Omental fat pad (tissue), 4 donors: Measurements from ENCODE around the gene RAB40B. TPM values are rescaled to one million over a fixed set of nuclear protein-coding genes. Genes with fewer than 3 reads are reported as not detected.
A peak's percentile ranks its signal among the peaks of the same experiment; 100 is the strongest.

Source experiments
- ATAC-seq: fragments of 150-250 bp; one replicate; pipeline ENCODE4 v1.9.1; 2016; ENCODE audit warnings: mild to moderate bottlenecking, moderate library complexity; ENCODE audit not compliant: low FRiP score
- DNase-seq: peaks from one replicate; pipeline ENCODE4 v3.0.0-alpha.2; 2019; ENCODE audit warnings: low spot score
- CTCF ChIP-seq, 3 donors: fragments of 450-650 bp; IDR thresholded peaks; one replicate each; pipeline ENCODE4 v1.5.1; 2016 to 2017; ENCODE audit warnings: antibody characterized with exemption in 3 of 3, mild to moderate bottlenecking in 3 of 3, moderate library complexity in 2 of 3
- total RNA-seq, 4 donors: library from RNA; depleted of rRNA; stranded (reverse); fragments of >200 nt; gene quantifications; one replicate each; pipeline ENCODE4 v1.1.0, GENCODE V29; 2016

The RAB40B gene
- total RNA-seq, 4 donors from 2014 or later = 8.0 to 12.3 (median 9.6) TPM

GRCh38 chr17:82722341-82723013, 24.0 kb upstream of the RAB40B start:
- DNase-seq (no peak), ATAC-seq (no peak)
- no peak for TF ChIP-seq CTCF (IDR thresholded peaks at IDR 0.05)

- no peak for DNase-seq
- TF ChIP-seq CTCF (IDR thresholded peaks at IDR 0.05) = no peak
- ATAC-seq = no peak
Observed at GRCh38 chr17:82720204-82720603, 21.7 kb upstream of the RAB40B start.

DNA sequence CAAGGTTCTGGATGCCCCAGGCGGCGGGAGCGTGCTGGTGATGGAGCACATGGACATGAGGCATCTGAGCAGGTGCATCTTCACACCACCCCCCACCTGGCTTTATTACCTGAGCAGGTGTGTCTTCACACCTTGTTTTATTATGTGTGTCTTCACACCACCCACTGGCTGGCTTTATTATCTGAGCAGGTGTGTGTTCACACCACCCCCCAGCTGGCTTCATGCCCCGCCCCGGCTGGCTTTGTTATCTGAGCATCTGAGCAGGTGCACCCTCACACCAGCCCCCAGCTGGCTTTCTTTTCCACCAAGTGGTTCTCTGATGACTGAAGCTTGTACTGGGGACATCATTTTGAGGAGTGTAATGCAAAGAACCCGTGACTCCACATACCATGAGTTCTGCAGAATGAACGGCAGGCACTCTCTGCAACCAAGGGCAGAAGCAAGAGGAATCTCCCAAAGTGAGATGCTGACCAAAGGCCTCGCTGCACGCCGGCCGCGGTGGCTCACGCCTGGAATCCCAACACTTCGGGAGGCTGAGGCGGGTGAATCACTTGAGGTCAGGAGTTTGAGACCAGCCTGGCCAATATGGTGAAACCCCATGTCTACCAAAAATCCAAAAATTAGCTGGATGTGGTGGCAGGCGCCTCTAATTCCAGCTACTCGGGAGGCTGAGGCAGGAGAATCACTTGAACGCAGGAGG, 20.6 kb upstream of the RAB40B start:
- no peak for TF ChIP-seq CTCF (IDR thresholded peaks at IDR 0.05)

DNA sequence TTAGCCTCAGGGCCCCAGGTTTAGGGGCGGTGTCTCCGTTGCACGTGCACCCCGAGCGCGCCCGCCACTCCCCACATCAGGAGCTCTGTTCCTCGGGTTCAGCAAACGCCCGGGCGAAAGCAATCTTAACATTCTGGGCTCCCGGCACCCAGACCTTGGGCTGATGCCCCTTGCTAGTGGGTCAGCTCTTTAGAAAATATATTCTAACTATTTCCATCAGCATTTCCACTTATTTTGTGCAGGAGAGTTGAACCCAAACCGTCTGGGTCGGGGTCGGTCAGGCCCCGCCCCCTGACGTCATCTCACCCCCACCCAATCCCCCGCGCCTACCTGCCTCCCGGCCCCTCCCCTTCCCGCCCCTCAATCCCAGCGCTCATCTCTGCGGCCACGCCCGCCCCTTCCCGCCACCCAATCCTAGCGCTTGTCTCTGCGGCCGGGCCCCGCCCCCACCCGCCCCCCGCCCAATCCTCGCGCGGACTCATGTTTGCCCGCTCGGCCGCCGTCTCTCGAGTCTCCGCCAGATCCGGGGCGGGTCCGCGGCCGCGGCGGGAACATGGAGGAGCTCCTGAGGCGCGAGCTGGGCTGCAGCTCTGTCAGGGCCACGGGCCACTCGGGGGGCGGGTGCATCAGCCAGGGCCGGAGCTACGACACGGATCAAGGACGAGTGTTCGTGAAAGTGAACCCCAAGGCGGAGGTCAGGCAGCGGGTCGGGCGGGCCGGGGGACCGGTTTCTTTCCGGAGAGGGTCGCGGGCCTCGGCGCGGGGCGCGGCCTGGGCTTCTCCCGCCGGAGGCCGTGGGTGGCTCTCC, 17.9 kb upstream of the RAB40B start, which contains the start of gene FN3KRP:
Gene FN3KRP (plus strand): TSS at position 504 of the 808 bp plus-strand sequence. CDS start 50 bp downstream, at position 554.
- no peak for TF ChIP-seq CTCF (IDR thresholded peaks at IDR 0.05)
- peak; percentile 94 for ATAC-seq
- DNase-seq = peak; percentile 75

More for the DNA sequence above, 20.6 kb upstream of the RAB40B start:
- ATAC-seq (no peak), DNase-seq (no peak)

- ATAC-seq = no peak
- no peak for TF ChIP-seq CTCF (IDR thresholded peaks at IDR 0.05)
- DNase-seq = no peak
Observed at GRCh38 chr17:82713071-82713723, 14.7 kb upstream of the RAB40B start.

DNA sequence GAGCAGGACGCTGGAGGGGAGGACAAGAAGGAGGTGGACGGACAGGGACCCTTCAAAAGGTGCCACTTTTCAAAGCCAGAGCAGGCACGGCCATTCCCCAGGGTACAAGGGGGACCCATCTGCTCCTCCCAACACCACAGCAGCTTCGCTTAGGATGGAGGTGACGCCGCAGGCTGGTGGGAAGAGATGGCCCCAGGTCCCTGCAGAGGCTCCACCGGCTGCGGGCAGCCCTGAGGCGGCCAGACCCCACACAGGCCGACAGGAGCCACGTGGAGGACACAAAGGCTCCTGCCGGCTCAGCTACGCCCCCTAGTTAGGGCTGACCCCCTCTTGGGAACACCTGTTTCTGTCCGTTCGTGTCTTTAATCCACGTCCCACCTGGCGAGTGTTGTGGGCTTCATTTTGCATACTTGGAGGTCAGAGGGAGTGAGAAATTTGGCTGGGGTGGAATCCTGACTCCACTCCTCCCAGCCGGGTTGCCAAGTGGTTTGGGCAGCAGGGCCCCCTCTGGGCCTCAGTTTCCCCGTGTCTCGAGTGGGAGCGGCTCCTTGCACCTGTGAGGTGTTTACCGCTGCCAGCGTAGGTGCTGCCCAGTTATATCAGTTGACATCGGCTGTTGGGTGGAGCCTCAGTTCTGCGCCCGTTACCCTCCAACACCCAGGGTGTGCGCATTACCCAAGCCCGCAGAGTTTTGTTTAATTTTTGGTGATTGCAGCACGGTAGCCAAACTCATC, 12.2 kb upstream of the RAB40B start:
- DNase-seq (no peak), ATAC-seq (no peak)
- TF ChIP-seq CTCF (IDR thresholded peaks at IDR 0.05) = no peak
